PC-9 (cell line): Measurements from ENCODE around the gene COQ8A. TPM values are rescaled to one million over a fixed set of nuclear protein-coding genes. Genes with fewer than 3 reads are reported as not detected.

Experiments used
- BruUV-seq: library from RNA; stranded (reverse); fragments of 400-500 nt; replicated peaks from 2 replicates; lab custom pipeline; 2021; lab: Mats Ljungman, UMichigan
- CTCF ChIA-PET: fragments of 300-600 bp; sonication (Branson Sonifier 250); formaldehyde crosslinking; loops from one replicate; lab custom pipeline; 2022; ENCODE audit warnings: antibody characterized with exemption; lab: Charles Lee
- POLR2A ChIA-PET: fragments of 300-600 bp; sonication (Branson Sonifier 250); formaldehyde crosslinking; loops from one replicate; lab custom pipeline; 2022; ENCODE audit warnings: antibody characterized with exemption; ENCODE audit not compliant: unreplicated experiment; lab: Charles Lee
- DNase-seq, 2 experiments: peaks; one replicate each; pipeline versions ENCODE4 v3.0.0 to v3.0.0-alpha.2; 2015 to 2022; ENCODE audit warnings: mixed read lengths in 1 of 2
- H2AFZ ChIP-seq: fragments of 200-600 bp; sonication (generic); 2 replicates; pipeline ENCODE4 v1.8.1; 2017; ENCODE audit warnings: antibody characterized with exemption
- H3F3A ChIP-seq: fragments of 200-600 bp; sonication (generic); 2 replicates; pipeline ENCODE4 v1.8.1; 2017; ENCODE audit warnings: antibody characterized with exemption, mild to moderate bottlenecking, low read depth; ENCODE audit not compliant: insufficient read depth
- H3K27ac ChIP-seq: fragments of 200-600 bp; sonication (generic); 2 replicates; pipeline ENCODE4 v1.6.1; 2016; ENCODE audit warnings: mixed run types
- H3K27me3 ChIP-seq: fragments of 200-600 bp; sonication (generic); 2 replicates; pipeline ENCODE4 v1.6.1; 2016; ENCODE audit warnings: low read depth, mixed run types; ENCODE audit not compliant: insufficient read depth
- H3K36me3 ChIP-seq: fragments of 200-600 bp; sonication (generic); 2 replicates; pipeline ENCODE4 v1.6.1; 2016; ENCODE audit warnings: low read depth, mixed run types
- H3K4me1 ChIP-seq: fragments of 200-600 bp; sonication (generic); replicated peaks from 2 replicates; pipeline ENCODE4 v1.6.1; 2016; ENCODE audit warnings: mixed run types; ENCODE audit not compliant: insufficient read depth
- H3K4me2 ChIP-seq: fragments of 200-600 bp; sonication (generic); 2 replicates; pipeline ENCODE4 v1.6.1; 2017; ENCODE audit warnings: mixed run types
- H3K4me3 ChIP-seq: fragments of 200-600 bp; sonication (generic); 2 replicates; pipeline ENCODE4 v1.6.1; 2016; ENCODE audit warnings: mixed run types
- H3K79me2 ChIP-seq: fragments of 200-600 bp; sonication (generic); 2 replicates; pipeline ENCODE4 v1.6.1; 2017; ENCODE audit warnings: low read depth, mixed run types
- H3K9me2 ChIP-seq: fragments of 200-600 bp; sonication (generic); 2 replicates; pipeline ENCODE4 v1.8.1; 2017; ENCODE audit warnings: mild to moderate bottlenecking; ENCODE audit not compliant: insufficient read depth
- H3K9me3 ChIP-seq: fragments of 200-600 bp; sonication (generic); 2 replicates; pipeline ENCODE4 v1.8.1; 2016; ENCODE audit warnings: low read depth; ENCODE audit not compliant: insufficient read depth
- H4K20me1 ChIP-seq: fragments of 200-600 bp; sonication (generic); 2 replicates; pipeline ENCODE4 v1.8.1; 2017; ENCODE audit not compliant: insufficient read depth
- CTCF ChIP-seq: fragments of 200-600 bp; sonication (generic); conservative IDR thresholded peaks from 2 replicates; pipeline ENCODE4 v1.6.1; 2017; ENCODE audit warnings: mixed run types, antibody characterized with exemption, mild to moderate bottlenecking, moderate library complexity
- EZH2 ChIP-seq: fragments of 200-600 bp; sonication (generic); IDR thresholded peaks from 2 replicates; pipeline ENCODE4 v1.8.0; 2017; ENCODE audit warnings: antibody characterized with exemption, low read depth
- intact Hi-C: fragments of 100-400 bp; cut with micrococcal nuclease; formaldehyde crosslinking; loops from one replicate; pipeline ENCODE4 v1.10.0; 2022; ENCODE audit not compliant: unreplicated experiment
- total RNA-seq: library from RNA; stranded (reverse); gene quantifications from 2 replicates; pipeline ENCODE4 v1.2.3, GENCODE V29; 2021

COQ8A gene
- total RNA-seq, 1 experiment from 2014 or later, result 32.9 TPM

- H3K27me3 ChIP-seq, result no peaks in the 10 kb centered on the region
- H2AFZ ChIP-seq, result no peak overlapping the region
- intact Hi-C loops, result no loop called here
- CTCF ChIA-PET, result no interaction called here
- H4K20me1 ChIP-seq, result no peaks in the 10 kb centered on the region
- no peaks in the 10 kb centered on the region for H3F3A ChIP-seq
- TF ChIP-seq CTCF (no peak), EZH2 (no peak)
- H3K4me1 ChIP-seq, result no peaks in the 10 kb centered on the region
- no peaks in the 10 kb centered on the region for H3K9me3 ChIP-seq
- no peaks in the 10 kb centered on the region for H3K79me2 ChIP-seq
- POLR2A ChIA-PET, result interaction anchor here (0.6 kb wide), 1 partner anchor 431 kb away, joined by 3 read pairs; no protein-coding TSS in a partner anchor
- no peaks in the 10 kb centered on the region for H3K36me3 ChIP-seq
- no TSS peak for BruUV-seq
- H3K27ac ChIP-seq, result no peak overlapping the region
- no peak overlapping the region for H3K4me3 ChIP-seq
- H3K4me2 ChIP-seq, result no peak overlapping the region
- no peaks in the 10 kb centered on the region for H3K9me2 ChIP-seq
- no peak for DNase-seq
Observed at GRCh38 chr1:227002531-227003049, 62.5 kb downstream of the COQ8A start.

GRCh38 chr1:227003165-227003564 is 63.1 kb downstream of the COQ8A start:
- Histone ChIP-seq H3K27me3 (no peaks in the 10 kb centered on the region), H3K9me2 (no peaks in the 10 kb centered on the region), H3K79me2 (no peaks in the 10 kb centered on the region), H3K9me3 (no peaks in the 10 kb centered on the region), H4K20me1 (no peaks in the 10 kb centered on the region), H2AFZ (no peak overlapping the region), H3K27ac (no peak overlapping the region), H3K4me3 (no peak overlapping the region), H3K4me1 (no peaks in the 10 kb centered on the region), H3K36me3 (no peaks in the 10 kb centered on the region), H3F3A (no peaks in the 10 kb centered on the region), H3K4me2 (no peak overlapping the region)
- POLR2A ChIA-PET, result no interaction called here
- TF ChIP-seq EZH2 (no peak), CTCF (no peak)
- BruUV-seq, result no TSS peak
- intact Hi-C loops, result no loop called here
- CTCF ChIA-PET, result no interaction called here
- no peak for DNase-seq

- Histone ChIP-seq H3K79me2 (no peaks in the 10 kb centered on the region), H2AFZ (no peak overlapping the region), H3K36me3 (no peaks in the 10 kb centered on the region), H3K9me2 (no peaks in the 10 kb centered on the region), H4K20me1 (no peaks in the 10 kb centered on the region), H3K27me3 (no peaks in the 10 kb centered on the region), H3K4me3 (no peak overlapping the region), H3K27ac (no peak overlapping the region), H3K4me1 (no peaks in the 10 kb centered on the region), H3F3A (no peaks in the 10 kb centered on the region), H3K9me3 (no peaks in the 10 kb centered on the region), H3K4me2 (no peak overlapping the region)
- POLR2A ChIA-PET, result no interaction called here
- no peak for TF ChIP-seq CTCF
- TF ChIP-seq EZH2, result no peak
- intact Hi-C loops, result no loop called here
- CTCF ChIA-PET, result no interaction called here
- no TSS peak for BruUV-seq
- no peak for DNase-seq
Observed at GRCh38 chr1:227004796-227005195, 64.7 kb downstream of the COQ8A start.
